Smooth muscle cell of the brain vasculature (primary cell): ENCODE measurements around the gene SIRPB2.

Experiments
- DNase-seq: peaks from one replicate; pipeline ENCODE4 v3.0.0-alpha.2; 2012; ENCODE audit warnings: low read depth, low spot score

The SIRPB2 gene

GRCh38 chr20:1442304-1442703 lies 48.9 kb downstream of the SIRPB2 start:
- no peak for DNase-seq

- DNase-seq: no peak
Measured at GRCh38 chr20:1441133-1441532, 50.1 kb downstream of the SIRPB2 start.

- DNase-seq: no peak
Measured at GRCh38 chr20:1440024-1440423, 51.2 kb downstream of the SIRPB2 start.

- no peak for DNase-seq
Measured at GRCh38 chr20:1438361-1438760, 52.9 kb downstream of the SIRPB2 start.

- peak; percentile 57 for DNase-seq
Measured at GRCh38 chr20:1437235-1437904, 53.9 kb downstream of the SIRPB2 start.

GRCh38 chr20:1436263-1436662 lies 55.0 kb downstream of the SIRPB2 start:
- no peak for DNase-seq

GRCh38 chr20:1435337-1435699 lies 55.9 kb downstream of the SIRPB2 start:
- DNase-seq: no peak

GRCh38 chr20:1434571-1435336 lies 56.5 kb downstream of the SIRPB2 start:
- peak; percentile 47 for DNase-seq

- DNase-seq: no peak
Measured at GRCh38 chr20:1431158-1431557, 60.1 kb downstream of the SIRPB2 start.

GRCh38 chr20:1430004-1430451 lies 61.2 kb downstream of the SIRPB2 start:
- no peak for DNase-seq

- no peak for DNase-seq
Measured at GRCh38 chr20:1429143-1429728, 62.0 kb downstream of the SIRPB2 start.

GRCh38 chr20:1427457-1428054 lies 63.7 kb downstream of the SIRPB2 start:
- DNase-seq: peak; percentile 71

- DNase-seq: no peak
Measured at GRCh38 chr20:1426231-1426849, 64.9 kb downstream of the SIRPB2 start.
